ENCODE data around the gene MOG.
"Not testable (repeated sequence)": the region's sequence is repeated elsewhere in the genome, so short reads cannot be mapped to it uniquely, and the experiment has no call there.

Gene MOG

GRCh38 chr6:29652198-29652584 lies 4.7 kb upstream of the MOG start:
- in situ Hi-C loops (cut with MboI; ENCODE audit: low pct_unique_long_range_greater_than_20kb, low sequenced_read_pairs, unreplicated experiment): no loop called here
- TF ChIP-seq CTCF (IDR thresholded peaks at IDR 0.05; ENCODE audit: extremely low read depth, insufficient read depth, missing control alignments): no peak
- no peak for DNase-seq (ENCODE audit: low spot score)

GRCh38 chr6:29653452-29654038 lies 3.3 kb upstream of the MOG start:
- in situ Hi-C loops (cut with MboI; ENCODE audit: low pct_unique_long_range_greater_than_20kb, low sequenced_read_pairs, unreplicated experiment): no loop called here
- DNase-seq (ENCODE audit: low spot score): peak; percentile 62
- peak; percentile 74 for TF ChIP-seq CTCF (IDR thresholded peaks at IDR 0.05; ENCODE audit: extremely low read depth, insufficient read depth, missing control alignments)

GRCh38 chr6:29655658-29656057 lies 1.2 kb upstream of the MOG start:
- no peak for DNase-seq (ENCODE audit: low spot score)
- no peak for TF ChIP-seq CTCF (IDR thresholded peaks at IDR 0.05; ENCODE audit: extremely low read depth, insufficient read depth, missing control alignments)
- in situ Hi-C loops (cut with MboI; ENCODE audit: low pct_unique_long_range_greater_than_20kb, low sequenced_read_pairs, unreplicated experiment): no loop called here

- TF ChIP-seq CTCF (IDR thresholded peaks at IDR 0.05; ENCODE audit: extremely low read depth, insufficient read depth, missing control alignments): no peak
- in situ Hi-C loops (cut with MboI; ENCODE audit: low pct_unique_long_range_greater_than_20kb, low sequenced_read_pairs, unreplicated experiment): no loop called here
- no peak for DNase-seq (ENCODE audit: low spot score)
Measured at GRCh38 chr6:29656157-29656556, 735 bp upstream of the MOG start.

GRCh38 chr6:29661071-29661470 lies 4.2 kb downstream of the MOG start:
- DNase-seq (ENCODE audit: low spot score): no peak
- in situ Hi-C loops (cut with MboI; ENCODE audit: low pct_unique_long_range_greater_than_20kb, low sequenced_read_pairs, unreplicated experiment): no loop called here
- TF ChIP-seq CTCF (IDR thresholded peaks at IDR 0.05; ENCODE audit: extremely low read depth, insufficient read depth, missing control alignments): no peak

GRCh38 chr6:29661502-29662141 lies 4.7 kb downstream of the MOG start:
- DNase-seq (ENCODE audit: low spot score); in situ Hi-C loops (cut with MboI; ENCODE audit: low pct_unique_long_range_greater_than_20kb, low sequenced_read_pairs, unreplicated experiment): not testable (repeated sequence)

GRCh38 chr6:29663300-29664042 lies 6.6 kb downstream of the MOG start:
- in situ Hi-C loops (cut with MboI; ENCODE audit: low pct_unique_long_range_greater_than_20kb, low sequenced_read_pairs, unreplicated experiment): no loop called here
- no peak for DNase-seq (ENCODE audit: low spot score)
- TF ChIP-seq CTCF (IDR thresholded peaks at IDR 0.05; ENCODE audit: extremely low read depth, insufficient read depth, missing control alignments): no peak

All from GM13977 (cell line).